ENCODE data around the gene ANGEL1.

Gene ANGEL1

GRCh38 chr14:76808011-76808410, 4.7 kb downstream of the ANGEL1 start:
- no peak for TF ChIP-seq CEBPB (IDR thresholded peaks at IDR 0.05)

- TF ChIP-seq EP300 (IDR thresholded peaks at IDR 0.05; ENCODE audit: borderline replicate concordance), result no peak
- no peak for TF ChIP-seq CREB1 (IDR thresholded peaks at IDR 0.05; ENCODE audit: low read depth)
- no peak for TF ChIP-seq USF1 (IDR thresholded peaks at IDR 0.05)
- TF ChIP-seq REST (IDR thresholded peaks at IDR 0.05; ENCODE audit: low read depth), result no peak
- TF ChIP-seq RAD21 (IDR thresholded peaks at IDR 0.05; ENCODE audit: low read depth), result no peak
- TF ChIP-seq EGR1 (IDR thresholded peaks at IDR 0.05), result no peak
Observed at GRCh38 chr14:76806446-76806845, 6.2 kb downstream of the ANGEL1 start.

- TF ChIP-seq FOXM1 (IDR thresholded peaks at IDR 0.05; ENCODE audit: borderline replicate concordance, low read depth), result no peak
- TF ChIP-seq MAX (IDR thresholded peaks at IDR 0.05), result no peak
- no peak for TF ChIP-seq NFIC (IDR thresholded peaks at IDR 0.05)
- TF ChIP-seq USF1 (IDR thresholded peaks at IDR 0.05), result no peak
- TF ChIP-seq TCF12 (IDR thresholded peaks at IDR 0.05; ENCODE audit: low read depth), result no peak
- no peak for TF ChIP-seq CREB1 (IDR thresholded peaks at IDR 0.05; ENCODE audit: low read depth)
- TF ChIP-seq TAF1 (IDR thresholded peaks at IDR 0.05; ENCODE audit: low read depth), result no peak
- TF ChIP-seq REST (IDR thresholded peaks at IDR 0.05; ENCODE audit: low read depth), result no peak
- no peak for TF ChIP-seq TEAD4 (IDR thresholded peaks at IDR 0.05)
- no peak for TF ChIP-seq EP300 (IDR thresholded peaks at IDR 0.05; ENCODE audit: borderline replicate concordance)
- no peak for TF ChIP-seq ZBTB7A (IDR thresholded peaks at IDR 0.05; ENCODE audit: low read depth)
- no peak for TF ChIP-seq CEBPB (IDR thresholded peaks at IDR 0.05)
- no peak for TF ChIP-seq RAD21 (IDR thresholded peaks at IDR 0.05; ENCODE audit: low read depth)
- no peak for TF ChIP-seq YY1 (IDR thresholded peaks at IDR 0.05; ENCODE audit: low read depth)
- TF ChIP-seq EGR1 (IDR thresholded peaks at IDR 0.05), result no peak
Observed at GRCh38 chr14:76793956-76794355, 18.7 kb downstream of the ANGEL1 start.

- TF ChIP-seq FOXM1 (IDR thresholded peaks at IDR 0.05; ENCODE audit: borderline replicate concordance, low read depth) (no peak), TEAD4 (IDR thresholded peaks at IDR 0.05) (no peak), ZBTB7A (IDR thresholded peaks at IDR 0.05; ENCODE audit: low read depth) (no peak), CREB1 (IDR thresholded peaks at IDR 0.05; ENCODE audit: low read depth) (no peak), USF1 (IDR thresholded peaks at IDR 0.05) (no peak)
Observed at GRCh38 chr14:76793324-76793723, 19.4 kb downstream of the ANGEL1 start.

GRCh38 chr14:76792422-76792821, 20.3 kb downstream of the ANGEL1 start:
- TF ChIP-seq FOXM1 (IDR thresholded peaks at IDR 0.05; ENCODE audit: borderline replicate concordance, low read depth), result no peak
- no peak for TF ChIP-seq RAD21 (IDR thresholded peaks at IDR 0.05; ENCODE audit: low read depth)
- TF ChIP-seq NFIC (IDR thresholded peaks at IDR 0.05), result no peak
- TF ChIP-seq EGR1 (IDR thresholded peaks at IDR 0.05), result no peak

- TF ChIP-seq CEBPB (IDR thresholded peaks at IDR 0.05) (no peak), USF1 (IDR thresholded peaks at IDR 0.05) (no peak), TEAD4 (IDR thresholded peaks at IDR 0.05) (no peak), FOXM1 (IDR thresholded peaks at IDR 0.05; ENCODE audit: borderline replicate concordance, low read depth) (no peak), REST (IDR thresholded peaks at IDR 0.05; ENCODE audit: low read depth) (no peak), EP300 (IDR thresholded peaks at IDR 0.05; ENCODE audit: borderline replicate concordance) (no peak), TCF12 (IDR thresholded peaks at IDR 0.05; ENCODE audit: low read depth) (no peak), EGR1 (IDR thresholded peaks at IDR 0.05) (no peak), TAF1 (IDR thresholded peaks at IDR 0.05; ENCODE audit: low read depth) (no peak), CREB1 (IDR thresholded peaks at IDR 0.05; ENCODE audit: low read depth) (no peak), NFIC (IDR thresholded peaks at IDR 0.05) (no peak), ZBTB7A (IDR thresholded peaks at IDR 0.05; ENCODE audit: low read depth) (no peak), MAX (IDR thresholded peaks at IDR 0.05) (no peak), YY1 (IDR thresholded peaks at IDR 0.05; ENCODE audit: low read depth) (no peak), RAD21 (IDR thresholded peaks at IDR 0.05; ENCODE audit: low read depth) (no peak)
Observed at GRCh38 chr14:76786601-76787000, 26.1 kb downstream of the ANGEL1 start.
